Gastroesophageal sphincter (tissue), 4 donors: ENCODE measurements around the gene TLX1. TPM values are rescaled to one million over a fixed set of nuclear protein-coding genes. Genes with fewer than 3 reads are reported as not detected.

Experiments
- ATAC-seq: fragments of 150-250 bp; one replicate; pipeline ENCODE4 v1.9.1; 2016; ENCODE audit warnings: mild to moderate bottlenecking, moderate library complexity
- H3K27ac ChIP-seq, 4 donors: fragments of 200-600 bp; sonication (generic) in 3 of 4; 1 replicate in 3 of 4; 2 replicates in 1 of 4; pipeline ENCODE4 v1.5.1; 2016 to 2019
- H3K27me3 ChIP-seq: fragments of 200-600 bp; sonication (generic); one replicate; pipeline ENCODE4 v1.5.1; 2019
- H3K36me3 ChIP-seq, 2 donors: fragments of 200-600 bp; sonication (generic); one replicate each; pipeline ENCODE4 v1.5.1; 2019; ENCODE audit warnings: control low read depth in 1 of 2
- H3K4me1 ChIP-seq, 3 donors: fragments of 200-600 bp; sonication (generic); 1 replicate in 2 of 3; 2 replicates in 1 of 3; pipeline ENCODE4 v1.5.1; 2016 to 2019; ENCODE audit warnings: control low read depth in 2 of 3
- H3K4me3 ChIP-seq, 2 donors: fragments of 200-600 bp; sonication (generic); one replicate each; pipeline ENCODE4 v1.5.1; 2019; ENCODE audit warnings: mild to moderate bottlenecking in 1 of 2, moderate library complexity in 1 of 2
- H3K9me3 ChIP-seq, 3 donors: fragments of 200-600 bp; sonication (generic); one replicate each; pipeline ENCODE4 v1.5.1; 2017 to 2019; ENCODE audit warnings: control low read depth in 2 of 3
- CTCF ChIP-seq, 4 experiments: fragments of 200-600 bp in 2 of 4; fragments of 450-650 bp in 2 of 4; sonication (generic) in 1 of 4; IDR thresholded peaks; one replicate each; pipeline ENCODE4 v1.5.1; 2017 to 2019; ENCODE audit warnings: antibody characterized with exemption in 4 of 4, mild to moderate bottlenecking in 2 of 4, moderate library complexity in 2 of 4
- EP300 ChIP-seq: sonication (generic); formaldehyde crosslinking; IDR thresholded peaks from one replicate; pipeline ENCODE4 v1.6.1; 2017; ENCODE audit warnings: antibody characterized with exemption, mild to moderate bottlenecking
- POLR2A ChIP-seq, 2 donors: fragments of 450-650 bp; IDR thresholded peaks; one replicate each; pipeline ENCODE4 v1.6.1; 2017; ENCODE audit warnings: antibody characterized with exemption in 2 of 2, mild to moderate bottlenecking in 2 of 2, moderate library complexity in 1 of 2
- POLR2AphosphoS5 ChIP-seq: sonication (generic); formaldehyde crosslinking; IDR thresholded peaks from one replicate; pipeline ENCODE4 v1.6.1; 2017; ENCODE audit warnings: antibody characterized with exemption
- WGBS, 2 donors: methylation state at CpG; one replicate each; pipeline ENCODE4 v1.1.5; 2018; ENCODE audit warnings: low coverage in 1 of 2; 5-methylcytosine and 5-hydroxymethylcytosine counted together
- total RNA-seq, 4 donors: library from RNA; depleted of rRNA; stranded (reverse); fragments of >200 nt; gene quantifications; one replicate each; pipeline ENCODE4 v1.1.0, GENCODE V29; 2016

TLX1 gene
- total RNA-seq, 4 donors from 2014 or later, result not detected

GRCh38 chr10:101174319-101174718 is 43.2 kb downstream of the TLX1 start:
- Histone ChIP-seq H3K27me3 (peaks cover 68% of the 10 kb centered on the region), H3K9me3 (peaks cover 0 to 35% (median 0%) of the 10 kb centered on the region in 3 donors), H3K27ac (no peak overlapping the region), H3K4me1 (no peaks in the 10 kb centered on the region), H3K36me3 (no peaks in the 10 kb centered on the region), H3K4me3 (no peak overlapping the region)
- TF ChIP-seq EP300 (no peak), CTCF (IDR thresholded peaks at IDR 0.05) (no peak), POLR2A (IDR thresholded peaks at IDR 0.05) (no peak), POLR2AphosphoS5 (no peak)
- no peak for ATAC-seq
- WGBS, 2 donors, result 97 to 100% methylated on average over 2 of the region's 2 CpGs

- Histone ChIP-seq H3K27me3 (peaks cover 63% of the 10 kb centered on the region), H3K36me3 (no peaks in the 10 kb centered on the region), H3K27ac (no peak overlapping the region), H3K4me1 (no peaks in the 10 kb centered on the region), H3K4me3 (no peak overlapping the region), H3K9me3 (peaks cover 0 to 35% (median 0%) of the 10 kb centered on the region in 3 donors)
- ATAC-seq, result no peak
- TF ChIP-seq EP300 (no peak), POLR2A (IDR thresholded peaks at IDR 0.05) (no peak), CTCF (IDR thresholded peaks at IDR 0.05) (no peak), POLR2AphosphoS5 (no peak)
- WGBS, 2 donors, result 75 to 91% methylated on average over 4 of the region's 4 CpGs
Observed at GRCh38 chr10:101176577-101176976, 45.5 kb downstream of the TLX1 start.

GRCh38 chr10:101182936-101183335 is 51.8 kb downstream of the TLX1 start:
- H3K4me1 ChIP-seq, result no peaks in the 10 kb centered on the region
- no peak for TF ChIP-seq POLR2AphosphoS5
- no peak overlapping the region for H3K4me3 ChIP-seq
- H3K27me3 ChIP-seq, result peaks cover 48% of the 10 kb centered on the region
- 79 to 100% methylated on average over 1 to 2 of the region's 2 CpGs for WGBS, 2 donors
- no peak overlapping the region for H3K27ac ChIP-seq
- no peaks in the 10 kb centered on the region for H3K9me3 ChIP-seq
- no peaks in the 10 kb centered on the region for H3K36me3 ChIP-seq
- ATAC-seq, result no peak

GRCh38 chr10:101183458-101184183 is 52.5 kb downstream of the TLX1 start:
- H3K36me3 ChIP-seq, result no peaks in the 10 kb centered on the region
- H3K4me1 ChIP-seq, result no peaks in the 10 kb centered on the region
- no peak for TF ChIP-seq POLR2A (IDR thresholded peaks at IDR 0.05)
- no peak for TF ChIP-seq EP300
- no peak for TF ChIP-seq CTCF (IDR thresholded peaks at IDR 0.05)
- no peak for TF ChIP-seq POLR2AphosphoS5
- ATAC-seq, result no peak
- peaks cover 43% of the 10 kb centered on the region for H3K27me3 ChIP-seq
- H3K9me3 ChIP-seq, result no peaks in the 10 kb centered on the region
- no peak overlapping the region for H3K27ac ChIP-seq
- 69 to 87% methylated on average over 4 to 6 of the region's 6 CpGs for WGBS, 2 donors
- no peak overlapping the region for H3K4me3 ChIP-seq

Other genes with a start within 250 kb of the TLX1 start
- 10 to 100 TPM; 22.1 to 32.4 (median 25.6) TPM for gene SLF2, start 218.3 kb upstream of the TLX1 start, total RNA-seq
- gene SEMA4G, start 161.8 kb upstream of the TLX1 start, total RNA-seq, result 1 to 10 TPM; 1.9 to 2.7 (median 2.1) TPM
- 10 to 100 TPM; 58.0 to 93.8 (median 80.7) TPM for gene MRPL43, start 143.8 kb upstream of the TLX1 start, total RNA-seq
- 10 to 100 TPM in 1 of 4 donors, 1 to 10 TPM in 3; 8.3 to 10.8 (median 8.9) TPM for gene TWNK, start 143.8 kb upstream of the TLX1 start, total RNA-seq
- 100 to 1,000 TPM; 134 to 181 (median 141) TPM for gene LZTS2, start 131.5 kb upstream of the TLX1 start, total RNA-seq
- under 1 TPM in 3 of 4 donors, not detected in 1; 0.31 to 0.54 (median 0.39) TPM for gene PDZD7, start 100.2 kb upstream of the TLX1 start, total RNA-seq
- 10 to 100 TPM; 47.5 to 84.2 (median 66.0) TPM for gene SFXN3, start 100.1 kb upstream of the TLX1 start, total RNA-seq
- 10 to 100 TPM in 1 of 4 donors, 1 to 10 TPM in 2, under 1 TPM in 1; 0.45 to 12.5 (median 2.2) TPM for gene KAZALD1, start 69.3 kb upstream of the TLX1 start, total RNA-seq
- gene LBX1, start 98.2 kb downstream of the TLX1 start, total RNA-seq, result not detected
- gene BTRC, start 222.9 kb downstream of the TLX1 start, total RNA-seq, result 10 to 100 TPM in 3 of 4 donors, 1 to 10 TPM in 1; 9.0 to 15.6 (median 14.1) TPM